ENCODE measurements around the gene PPP6R1. TPM values are rescaled to one million over a fixed set of nuclear protein-coding genes. Genes with fewer than 3 reads are reported as not detected.
A peak's percentile ranks its signal among the peaks of the same experiment; 100 is the strongest.
"Not testable (repeated sequence)": the region's sequence is repeated elsewhere in the genome, so short reads cannot be mapped to it uniquely, and the experiment has no call there.

PPP6R1 gene
- total RNA-seq, 1 donor from 2014 or later, result 39.5 TPM

- DNase-seq (ENCODE audit: missing footprints) (peak; percentile 78), ATAC-seq (peak; percentile 96)
- intact Hi-C loops (cut with DNase I), result no loop called here
Measured at GRCh38 chr19:55206664-55207500, 51.9 kb downstream of the PPP6R1 start.

GRCh38 chr19:55202199-55202598 is 56.6 kb downstream of the PPP6R1 start:
- DNase-seq (ENCODE audit: missing footprints); ATAC-seq; intact Hi-C loops (cut with DNase I): not testable (repeated sequence)

- DNase-seq (ENCODE audit: missing footprints) (no peak), ATAC-seq (no peak)
- intact Hi-C loops (cut with DNase I), result no loop called here
Measured at GRCh38 chr19:55199620-55200204, 59.1 kb downstream of the PPP6R1 start.

GRCh38 chr19:55198651-55199050 is 60.2 kb downstream of the PPP6R1 start:
- DNase-seq (ENCODE audit: missing footprints) (no peak), ATAC-seq (no peak)
- intact Hi-C loops (cut with DNase I), result no loop called here

GRCh38 chr19:55197528-55197927 is 61.3 kb downstream of the PPP6R1 start:
- DNase-seq (ENCODE audit: missing footprints) (no peak), ATAC-seq (no peak)
- intact Hi-C loops (cut with DNase I), result no loop called here

- no peak for ATAC-seq
- intact Hi-C loops (cut with DNase I), result no loop called here
- no peak for DNase-seq (ENCODE audit: missing footprints)
Measured at GRCh38 chr19:55196803-55197202, 62.0 kb downstream of the PPP6R1 start.

GRCh38 chr19:55193481-55193880 is 65.3 kb downstream of the PPP6R1 start:
- DNase-seq (ENCODE audit: missing footprints), result no peak
- no peak for ATAC-seq
- intact Hi-C loops (cut with DNase I), result no loop called here

- intact Hi-C loops (cut with DNase I), result no loop called here
- DNase-seq (ENCODE audit: missing footprints) (no peak), ATAC-seq (peak; percentile 44)
Measured at GRCh38 chr19:55189403-55189835, 69.4 kb downstream of the PPP6R1 start.

GRCh38 chr19:55188625-55189024 is 70.2 kb downstream of the PPP6R1 start:
- no peak for ATAC-seq
- no peak for DNase-seq (ENCODE audit: missing footprints)
- intact Hi-C loops (cut with DNase I), result no loop called here

GRCh38 chr19:55186080-55186479 is 72.7 kb downstream of the PPP6R1 start:
- DNase-seq (ENCODE audit: missing footprints) (no peak), ATAC-seq (no peak)
- intact Hi-C loops (cut with DNase I), result no loop called here

GRCh38 chr19:55181740-55182139 is 77.1 kb downstream of the PPP6R1 start:
- DNase-seq (ENCODE audit: missing footprints), result no peak
- intact Hi-C loops (cut with DNase I), result no loop called here
- no peak for ATAC-seq

Small RNAs within 50 kb of the gene (microRNA-seq; reads per million reads assigned to microRNA genes)
- gene MIR6802, result 1.4 reads per million
- 1.8 reads per million for gene MIR6803
- not detected for gene MIR6804

Other genes starting within 250 kb of the PPP6R1 start
- 0.49 TPM for gene GP6, start 220.8 kb downstream of the PPP6R1 start, total RNA-seq
- gene RDH13, start 195.9 kb downstream of the PPP6R1 start, total RNA-seq, result 47.8 TPM
- gene EPS8L1, start 183.1 kb downstream of the PPP6R1 start, total RNA-seq, result 1.9 TPM
- 140 TPM for gene PPP1R12C, start 141.4 kb downstream of the PPP6R1 start, total RNA-seq
- 66.0 TPM for gene TNNT1, start 109.8 kb downstream of the PPP6R1 start, total RNA-seq
- gene TNNI3, start 101.3 kb downstream of the PPP6R1 start, total RNA-seq, result 4,708 TPM
- 0.73 TPM for gene DNAAF3, start 92.4 kb downstream of the PPP6R1 start, total RNA-seq
- gene SYT5, start 78.7 kb downstream of the PPP6R1 start, total RNA-seq, result not detected
- 0.87 TPM for gene PTPRH, start 49.5 kb downstream of the PPP6R1 start, total RNA-seq
- gene TMEM86B, start 30.3 kb downstream of the PPP6R1 start, total RNA-seq, result 1.6 TPM
- 30.2 TPM for gene HSPBP1, start 21.1 kb upstream of the PPP6R1 start, total RNA-seq
- 2.4 TPM for gene BRSK1, start 25.0 kb upstream of the PPP6R1 start, total RNA-seq
- gene TMEM150B, start 66.3 kb upstream of the PPP6R1 start, total RNA-seq, result 1.2 TPM
- 6.2 TPM for gene KMT5C, start 80.9 kb upstream of the PPP6R1 start, total RNA-seq
- not detected for gene COX6B2, start 95.7 kb upstream of the PPP6R1 start, total RNA-seq
- gene GARIN5B, start 104.2 kb upstream of the PPP6R1 start, total RNA-seq, result not detected
- gene IL11, start 111.4 kb upstream of the PPP6R1 start, total RNA-seq, result not detected
- not detected for gene TMEM190, start 117.8 kb upstream of the PPP6R1 start, total RNA-seq
- 0.24 TPM for gene TMEM238, start 125.3 kb upstream of the PPP6R1 start, total RNA-seq
- 664 TPM for gene RPL28, start 126.9 kb upstream of the PPP6R1 start, total RNA-seq
- gene UBE2S, start 148.8 kb upstream of the PPP6R1 start, total RNA-seq, result 31.2 TPM
- gene SHISA7, start 184.3 kb upstream of the PPP6R1 start, total RNA-seq, result not detected
- gene ISOC2, start 202.6 kb upstream of the PPP6R1 start, total RNA-seq, result 55.2 TPM
- not detected for gene C19orf85, start 205.7 kb upstream of the PPP6R1 start, total RNA-seq
- 5.7 TPM for gene ZNF628, start 217.6 kb upstream of the PPP6R1 start, total RNA-seq
- 5.6 TPM for gene NAT14, start 226.2 kb upstream of the PPP6R1 start, total RNA-seq
- gene SSC5D, start 229.4 kb upstream of the PPP6R1 start, total RNA-seq, result 3.4 TPM